Stimulated activated CD8-positive, alpha-beta memory T cell treated with anti-CD3 and anti-CD28 coated beads, Interleukin-7, amount 100 ng/mL, for 24 hours (primary cell): Measurements from ENCODE around the gene UNC5C.

Experiments used
- DNase-seq: peaks from one replicate; pipeline ENCODE4 v3.0.0-alpha.2; 2020; ENCODE audit warnings: low read depth

UNC5C gene

GRCh38 chr4:95340191-95340590 is 208.6 kb downstream of the UNC5C start:
- no peak for DNase-seq

DNA sequence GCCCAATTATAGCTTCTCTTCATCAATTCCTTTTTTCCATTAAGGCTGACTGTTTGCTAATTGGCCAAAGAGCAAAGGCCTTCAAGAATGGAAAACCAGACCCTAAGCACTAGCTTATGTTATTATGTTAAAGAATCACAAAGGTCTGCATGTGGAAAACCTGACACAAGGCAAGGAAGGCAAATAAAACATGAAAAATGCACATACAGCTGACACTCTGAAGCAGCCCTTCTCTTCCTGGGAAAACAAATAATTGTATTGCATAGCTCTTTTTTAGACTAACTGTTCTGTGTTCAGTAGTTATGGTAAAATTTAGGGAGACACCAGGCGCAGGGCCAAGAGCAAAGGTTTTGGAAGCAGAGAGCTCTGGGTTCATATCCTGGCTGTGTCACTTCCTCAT is 223.1 kb downstream of the UNC5C start:
- DNase-seq, result no peak

- no peak for DNase-seq
These were observed 229.6 kb downstream of the UNC5C start for GRCh38 chr4:95319169-95319568.

DNA sequence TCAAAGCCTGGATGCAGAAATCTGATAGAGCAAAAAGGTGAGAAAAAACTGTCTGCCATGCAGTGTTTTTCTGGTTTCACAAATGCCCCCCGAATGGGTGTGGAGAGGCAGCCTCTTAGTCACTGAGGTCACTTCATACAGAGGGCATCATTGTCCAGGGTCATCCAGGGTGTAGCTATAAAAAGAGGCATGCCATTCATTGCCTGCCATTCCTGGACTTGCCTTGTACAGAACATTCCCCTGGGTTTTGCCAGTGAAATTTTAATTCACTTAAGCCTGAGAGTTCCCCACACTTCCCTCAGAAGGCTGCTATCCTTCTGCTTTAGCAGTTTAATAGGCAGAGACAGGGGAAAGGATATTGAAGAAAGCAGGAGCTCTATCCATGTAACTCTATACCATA is 230.3 kb downstream of the UNC5C start:
- DNase-seq, result no peak

DNA sequence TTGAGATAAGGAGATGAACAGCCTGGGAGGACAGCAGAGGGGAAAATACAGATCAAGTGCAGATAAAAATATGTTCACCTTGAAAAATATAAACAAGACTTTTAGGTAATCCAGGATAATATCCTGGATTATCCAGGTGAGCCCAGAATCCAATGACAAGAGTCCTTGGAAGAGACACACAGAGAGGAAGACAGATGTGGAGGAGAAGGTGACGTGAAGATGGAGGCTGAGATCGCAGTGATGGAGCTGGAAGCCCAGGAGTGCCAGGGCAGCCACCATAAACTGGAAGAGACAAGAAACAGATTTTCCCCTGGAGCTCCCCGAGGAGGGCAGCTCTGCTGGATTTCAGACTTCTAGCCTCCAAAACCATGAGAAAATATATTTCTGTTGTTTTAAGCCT is 230.7 kb downstream of the UNC5C start:
- DNase-seq, result no peak

GRCh38 chr4:95317085-95317793 is 231.5 kb downstream of the UNC5C start:
- DNase-seq, result no peak

GRCh38 chr4:95314573-95314972 is 234.2 kb downstream of the UNC5C start:
- no peak for DNase-seq

- DNase-seq, result no peak
These were observed 243.9 kb downstream of the UNC5C start for GRCh38 chr4:95304898-95305297.

DNA sequence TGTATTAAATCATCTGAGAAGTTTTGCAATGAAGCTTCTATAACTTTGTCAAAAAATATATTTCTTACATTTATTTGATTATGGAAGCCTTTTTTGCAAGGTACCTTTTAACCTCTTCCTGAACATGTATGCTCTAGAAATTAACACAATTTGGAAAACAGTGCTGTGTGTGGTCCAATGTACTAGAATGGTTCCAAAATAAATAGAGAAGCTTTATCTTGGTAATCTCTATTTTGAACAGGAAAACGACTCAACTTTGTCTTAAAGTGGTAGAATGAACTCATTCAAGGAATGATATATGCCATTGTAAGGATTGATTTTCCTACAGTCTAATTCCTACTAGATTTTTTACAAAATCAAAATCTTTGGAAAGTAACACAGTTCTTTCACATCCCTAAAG is 248.5 kb downstream of the UNC5C start:
- DNase-seq, result no peak

- DNase-seq, result no peak
These were observed 252.7 kb downstream of the UNC5C start for GRCh38 chr4:95296052-95296451.

DNA sequence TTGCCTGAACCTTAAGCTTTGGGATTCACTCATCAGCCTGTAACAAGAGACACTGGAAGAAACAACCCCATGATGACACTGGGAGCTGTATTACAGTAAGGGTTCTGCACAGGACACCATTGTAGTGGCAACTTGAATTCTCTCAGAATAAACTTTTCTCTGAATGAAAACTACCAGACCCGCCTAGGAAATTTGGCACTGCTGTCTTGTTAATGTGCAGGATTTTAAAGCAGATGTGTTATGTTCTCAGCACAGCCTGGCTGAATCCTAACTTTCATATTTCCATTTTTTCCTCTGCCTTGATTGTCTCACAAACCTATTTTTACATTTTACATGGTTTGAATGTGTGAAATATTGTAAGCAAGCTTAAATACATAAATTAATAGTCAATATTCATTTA is 253.6 kb downstream of the UNC5C start:
- no peak for DNase-seq

- no peak for DNase-seq
These were observed 254.5 kb downstream of the UNC5C start for GRCh38 chr4:95294321-95294720.

DNA sequence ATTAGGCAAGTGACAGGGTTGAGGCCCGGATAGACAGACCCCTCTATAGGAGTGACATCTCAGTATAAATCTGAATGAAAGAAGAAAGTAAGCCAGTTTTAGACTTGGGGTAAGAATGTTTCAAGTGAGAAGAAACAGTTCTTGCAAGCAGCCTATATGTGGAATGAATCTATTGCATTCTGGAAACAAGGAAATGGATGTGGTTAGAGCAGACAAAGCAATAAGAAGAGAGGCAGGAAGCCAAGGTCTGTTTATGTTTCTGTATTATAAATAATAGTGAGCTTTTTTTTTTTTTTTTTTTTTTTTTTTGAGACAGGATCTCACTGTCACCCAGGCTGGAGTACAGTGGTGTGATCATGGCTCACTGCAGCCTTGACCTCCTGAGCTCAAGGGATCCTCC is 255.8 kb downstream of the UNC5C start:
- no peak for DNase-seq

DNA sequence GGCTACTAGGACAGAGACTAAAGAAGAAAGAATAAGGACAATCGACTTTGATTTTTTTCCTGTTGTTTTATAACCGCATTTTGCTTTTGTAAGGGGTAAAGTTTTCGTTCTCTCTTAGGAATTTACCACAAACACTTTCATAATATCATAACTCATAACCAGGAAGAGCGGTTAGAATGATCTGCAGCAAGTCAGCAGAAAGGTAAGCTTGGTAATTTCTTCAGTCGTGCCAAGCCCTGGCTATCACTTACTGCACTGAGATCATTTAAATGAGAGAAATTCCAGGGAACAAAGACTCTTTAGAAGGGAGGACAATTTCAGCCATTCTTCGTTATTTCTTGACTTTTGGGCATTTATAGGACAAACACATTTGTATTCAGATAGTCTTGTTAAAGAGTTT is 258.1 kb downstream of the UNC5C start:
- DNase-seq, result no peak

DNA sequence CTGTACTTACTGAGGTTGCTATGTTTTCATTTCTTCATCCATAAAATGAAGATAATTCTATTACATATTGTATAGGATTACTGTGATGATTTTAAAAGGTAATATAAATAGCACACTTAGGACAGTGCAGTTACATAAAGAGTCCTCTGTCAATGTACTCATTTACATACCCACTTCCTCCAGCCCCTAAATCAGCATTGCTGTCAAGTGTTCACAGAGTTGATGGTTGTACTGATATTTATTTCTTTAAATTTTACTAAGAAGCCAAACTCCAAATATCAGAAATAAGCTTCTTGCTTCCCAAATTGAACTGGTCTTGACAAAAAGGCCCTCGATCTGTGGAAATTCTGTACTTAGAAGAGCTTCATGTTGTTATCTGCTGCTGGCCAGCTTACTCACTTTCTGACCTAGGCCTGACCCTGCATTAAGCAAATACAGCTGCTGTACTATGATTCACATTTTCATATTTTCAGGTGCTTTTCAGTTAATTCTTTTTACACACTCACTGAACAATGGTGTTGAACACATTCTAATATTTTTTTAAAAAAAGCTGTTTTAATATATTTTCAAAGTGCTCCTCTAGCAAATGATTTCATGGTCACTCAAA is 259.6 kb downstream of the UNC5C start:
- no peak for DNase-seq

DNA sequence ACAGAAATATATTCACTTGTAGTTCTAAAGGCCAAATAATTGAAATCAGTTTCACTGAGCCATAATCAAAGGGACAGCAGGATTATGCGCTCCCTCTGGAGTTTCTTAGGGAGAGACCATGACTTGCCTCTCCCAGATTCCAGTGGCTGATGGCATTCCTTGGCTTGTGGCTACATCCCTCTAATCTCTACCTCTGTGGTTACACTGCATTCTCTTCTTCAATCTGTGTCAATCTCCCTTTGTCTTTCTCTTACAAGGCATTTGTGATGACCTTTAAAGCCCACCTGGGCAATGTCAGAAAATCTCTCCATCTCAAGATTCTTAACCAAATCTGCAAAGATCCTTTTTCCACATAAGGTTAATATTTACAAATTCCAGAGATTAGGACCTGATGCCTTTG is 260.2 kb downstream of the UNC5C start:
- no peak for DNase-seq

- DNase-seq, result no peak
These were observed 263.0 kb downstream of the UNC5C start for GRCh38 chr4:95285797-95286196.

DNA sequence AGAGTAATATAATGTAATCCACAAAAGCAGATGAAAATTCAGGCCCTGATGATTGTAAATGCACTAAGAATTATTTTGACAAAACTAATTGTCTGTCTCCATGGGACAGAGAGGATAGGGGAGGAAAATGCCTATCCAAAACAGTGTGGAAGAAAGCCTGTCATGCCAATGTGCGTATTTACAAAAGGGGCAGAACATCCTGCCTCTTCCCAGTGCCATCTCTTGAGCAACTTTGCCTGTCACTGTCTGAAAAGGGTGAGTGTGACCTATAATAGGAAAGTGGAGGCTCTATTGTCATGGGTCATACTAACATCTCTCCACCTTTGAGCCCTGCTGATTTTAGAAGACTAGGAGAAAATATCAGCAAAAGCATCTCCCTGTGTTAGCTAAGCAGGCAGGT is 264.1 kb downstream of the UNC5C start:
- DNase-seq, result no peak

DNA sequence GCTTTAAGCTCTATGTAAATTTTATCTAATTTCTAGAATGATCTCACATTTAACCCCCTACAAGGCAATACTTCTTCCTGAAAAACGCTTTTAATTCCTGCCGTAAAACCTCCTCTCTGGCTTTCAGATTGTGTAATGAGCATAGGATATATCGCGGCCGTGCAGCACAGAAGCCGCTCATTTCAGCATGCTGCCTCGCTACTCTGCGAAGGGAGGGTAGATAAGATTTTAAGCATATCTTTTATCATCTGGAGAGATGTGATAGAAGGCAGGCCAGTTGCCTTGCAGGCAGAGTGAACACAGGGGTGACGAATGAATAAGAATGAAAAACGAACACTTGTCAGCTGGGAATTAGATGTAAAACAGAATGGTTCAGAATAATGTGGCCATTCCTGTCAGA is 265.5 kb downstream of the UNC5C start:
- DNase-seq, result no peak

DNA sequence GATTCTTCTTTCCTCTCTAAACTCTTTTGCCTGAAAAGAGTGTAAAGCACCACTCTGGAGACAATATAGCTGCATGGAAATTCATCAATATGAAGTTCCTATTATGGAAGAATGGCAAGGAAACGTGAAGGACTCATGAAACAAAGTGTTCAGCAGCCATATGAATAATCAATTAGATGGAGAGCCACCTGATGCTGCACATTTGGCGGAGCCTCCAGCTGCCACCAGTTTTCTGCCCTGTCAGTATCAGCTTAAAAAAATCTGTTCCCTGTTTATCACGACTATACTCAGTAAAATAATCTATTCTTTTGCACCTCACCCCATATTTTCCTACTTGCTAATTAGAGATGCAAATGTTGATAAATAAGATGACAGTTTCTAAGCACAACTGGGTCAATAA is 276.0 kb downstream of the UNC5C start:
- no peak for DNase-seq

GRCh38 chr4:95272036-95272435 is 276.7 kb downstream of the UNC5C start:
- no peak for DNase-seq

- no peak for DNase-seq
These were observed 279.8 kb downstream of the UNC5C start for GRCh38 chr4:95268819-95269565.

DNA sequence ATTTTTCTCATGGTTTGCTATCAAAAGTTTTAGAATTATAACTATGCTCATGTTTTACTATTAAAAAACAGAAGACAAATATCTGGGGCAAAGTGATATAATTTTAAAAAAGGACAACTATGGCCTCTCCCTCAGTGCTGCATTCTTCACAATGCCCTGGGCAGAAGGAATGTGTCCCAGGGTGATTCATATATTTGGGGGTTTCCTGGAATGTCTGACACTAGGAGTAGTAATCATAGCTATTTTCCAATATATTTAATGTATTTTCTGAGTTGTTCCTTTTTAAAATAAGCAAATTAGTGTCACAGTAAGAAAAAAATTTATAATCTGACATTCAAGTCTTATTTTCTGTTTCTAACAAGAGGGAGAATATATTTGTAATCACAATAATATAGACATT is 281.7 kb downstream of the UNC5C start:
- DNase-seq, result no peak
